SK-N-SH (cell line): Measurements from ENCODE around the gene LARGE1.

Experiments
- CHD2 ChIP-seq: fragments of 150-350 bp; IDR thresholded peaks from 2 replicates; pipeline ENCODE4 v1.6.1; 2018; ENCODE audit warnings: low read length; ENCODE audit not compliant: partially characterized antibody
- ELF1 ChIP-seq: IDR thresholded peaks from 2 replicates; pipeline ENCODE4 v1.4.0; 2012
- EP300 ChIP-seq, 2 experiments: IDR thresholded peaks; 2 replicates each; pipeline versions ENCODE4 v1.4.0 to v1.6.1; 2012; ENCODE audit warnings: borderline replicate concordance in 1 of 2, low read depth in 1 of 2, low read length in 1 of 2
- FOSL2 ChIP-seq: IDR thresholded peaks from 2 replicates; pipeline ENCODE4 v1.4.0; 2012; ENCODE audit warnings: low read depth, mild to moderate bottlenecking, moderate library complexity, borderline replicate concordance
- GABPA ChIP-seq: IDR thresholded peaks from 2 replicates; pipeline ENCODE4 v1.4.0; 2012; ENCODE audit warnings: low read depth, mild to moderate bottlenecking
- POLR2AphosphoS5 ChIP-seq: IDR thresholded peaks from 2 replicates; pipeline ENCODE4 v1.6.1; 2012; ENCODE audit warnings: low read depth, low read length
- RCOR1 ChIP-seq: fragments of 150-350 bp; IDR thresholded peaks from 2 replicates; pipeline ENCODE4 v1.6.1; 2017; ENCODE audit warnings: antibody characterized with exemption, low read length
- SIN3A ChIP-seq: IDR thresholded peaks from 2 replicates; pipeline ENCODE4 v1.6.1; 2012; ENCODE audit warnings: low read depth, mild to moderate bottlenecking, low read length, moderate library complexity, borderline replicate concordance
- USF2 ChIP-seq: fragments of 150-350 bp; IDR thresholded peaks from 2 replicates; pipeline ENCODE4 v1.6.1; 2017; ENCODE audit warnings: antibody characterized with exemption, low read length, low read depth, borderline replicate concordance
- YY1 ChIP-seq: IDR thresholded peaks from 2 replicates; pipeline ENCODE4 v1.4.0; 2012; ENCODE audit warnings: low read depth, mild to moderate bottlenecking
- TF ChIP-seq, protein P1 (sequence below): fragments of 200-600 bp; sonication (generic); IDR thresholded peaks from 2 replicates; pipeline ENCODE4 v1.6.1; 2017; ENCODE audit warnings: antibody characterized with exemption, mild to moderate bottlenecking, moderate library complexity

DNA sequence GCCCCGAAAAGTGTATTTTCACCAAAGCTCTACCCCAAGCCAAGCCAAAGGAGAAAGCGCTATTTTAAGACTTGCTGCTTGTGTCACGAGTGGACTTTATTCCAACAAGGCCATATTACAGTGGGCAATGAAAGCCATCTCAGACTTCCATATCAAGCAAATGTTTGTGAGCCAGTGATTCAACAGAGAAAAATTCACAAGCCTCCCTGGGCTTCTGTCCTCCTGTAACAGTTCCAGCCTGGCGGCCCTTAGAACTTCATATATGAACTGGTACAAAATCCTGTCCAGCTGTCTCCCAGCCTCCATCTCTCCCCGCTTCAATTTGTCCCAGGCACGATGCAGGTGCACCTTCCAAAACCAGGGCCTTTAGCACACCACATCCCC is 11.2 kb downstream of the LARGE1 start:
- TF ChIP-seq YY1 (no peak), ELF1 (no peak), FOSL2 (no peak), GABPA (no peak), RCOR1 (no peak), POLR2AphosphoS5 (no peak), EP300 (IDR thresholded peaks at IDR 0.05; ENCODE audit: borderline replicate concordance in 1 of 2, low read depth in 1 of 2, low read length in 1 of 2) (no peak), CHD2 (no peak), USF2 (no peak), SIN3A (no peak)
- TF ChIP-seq, protein P1, sequence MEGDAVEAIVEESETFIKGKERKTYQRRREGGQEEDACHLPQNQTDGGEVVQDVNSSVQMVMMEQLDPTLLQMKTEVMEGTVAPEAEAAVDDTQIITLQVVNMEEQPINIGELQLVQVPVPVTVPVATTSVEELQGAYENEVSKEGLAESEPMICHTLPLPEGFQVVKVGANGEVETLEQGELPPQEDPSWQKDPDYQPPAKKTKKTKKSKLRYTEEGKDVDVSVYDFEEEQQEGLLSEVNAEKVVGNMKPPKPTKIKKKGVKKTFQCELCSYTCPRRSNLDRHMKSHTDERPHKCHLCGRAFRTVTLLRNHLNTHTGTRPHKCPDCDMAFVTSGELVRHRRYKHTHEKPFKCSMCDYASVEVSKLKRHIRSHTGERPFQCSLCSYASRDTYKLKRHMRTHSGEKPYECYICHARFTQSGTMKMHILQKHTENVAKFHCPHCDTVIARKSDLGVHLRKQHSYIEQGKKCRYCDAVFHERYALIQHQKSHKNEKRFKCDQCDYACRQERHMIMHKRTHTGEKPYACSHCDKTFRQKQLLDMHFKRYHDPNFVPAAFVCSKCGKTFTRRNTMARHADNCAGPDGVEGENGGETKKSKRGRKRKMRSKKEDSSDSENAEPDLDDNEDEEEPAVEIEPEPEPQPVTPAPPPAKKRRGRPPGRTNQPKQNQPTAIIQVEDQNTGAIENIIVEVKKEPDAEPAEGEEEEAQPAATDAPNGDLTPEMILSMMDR, result no peak
